Brain pericyte (primary cell): Measurements from ENCODE around the gene KIF3A.
A peak's percentile ranks its signal among the peaks of the same experiment; 100 is the strongest.

Experiments
- DNase-seq: peaks from one replicate; pipeline ENCODE4 v3.0.0-alpha.2; 2012; ENCODE audit warnings: low read depth, low spot score

The KIF3A gene

GRCh38 chr5:132736853-132737833 lies at the start of gene KIF3A:
Gene KIF3A (minus strand): TSS chr5:132737546. CDS start chr5:132737419, 127 bp downstream.
- peak; percentile 76 for DNase-seq

- DNase-seq: no peak
Observed at GRCh38 chr5:132787076-132787475, 49.7 kb upstream of the KIF3A start.

- no peak for DNase-seq
Observed at GRCh38 chr5:132785864-132786263, 48.5 kb upstream of the KIF3A start.

- no peak for DNase-seq
Observed at GRCh38 chr5:132785365-132785764, 48.0 kb upstream of the KIF3A start.

GRCh38 chr5:132782101-132782500 lies 44.8 kb upstream of the KIF3A start:
- no peak for DNase-seq

- no peak for DNase-seq
Observed at GRCh38 chr5:132781029-132781428, 43.7 kb upstream of the KIF3A start.

- no peak for DNase-seq
Observed at GRCh38 chr5:132780577-132780976, 43.2 kb upstream of the KIF3A start.

- no peak for DNase-seq
Observed at GRCh38 chr5:132779961-132780360, 42.6 kb upstream of the KIF3A start.

GRCh38 chr5:132778856-132779255 lies 41.5 kb upstream of the KIF3A start:
- DNase-seq: no peak

- no peak for DNase-seq
Observed at GRCh38 chr5:132778129-132778528, 40.8 kb upstream of the KIF3A start.

GRCh38 chr5:132777209-132778069 lies 40.1 kb upstream of the KIF3A start, which contains the start of gene SEPTIN8:
Gene SEPTIN8 (minus strand): TSS chr5:132777239. CDS start chr5:132777137, 102 bp downstream.
- DNase-seq: no peak

GRCh38 chr5:132776938-132777208 lies 39.5 kb upstream of the KIF3A start:
- no peak for DNase-seq

GRCh38 chr5:132776131-132776937 lies 39.0 kb upstream of the KIF3A start:
- no peak for DNase-seq

- DNase-seq: no peak
Observed at GRCh38 chr5:132775476-132775961, 38.2 kb upstream of the KIF3A start.

- no peak for DNase-seq
Observed at GRCh38 chr5:132774896-132775295, 37.5 kb upstream of the KIF3A start.

- no peak for DNase-seq
Observed at GRCh38 chr5:132774406-132774805, 37.1 kb upstream of the KIF3A start.

- DNase-seq: no peak
Observed at GRCh38 chr5:132773601-132774355, 36.4 kb upstream of the KIF3A start.

GRCh38 chr5:132773114-132773513 lies 35.8 kb upstream of the KIF3A start:
- DNase-seq: no peak

- DNase-seq: no peak
Observed at GRCh38 chr5:132772291-132773070, 35.1 kb upstream of the KIF3A start.

- no peak for DNase-seq
Observed at GRCh38 chr5:132771503-132771998, 34.2 kb upstream of the KIF3A start.
